Measurements from ENCODE around the gene PHF11. TPM values are rescaled to one million over a fixed set of nuclear protein-coding genes. Genes with fewer than 3 reads are reported as not detected.

PHF11 gene
- total and polyA plus RNA-seq, 2 donors (not counting 3 experiments of a cell fraction or from before 2014, with no cell fraction given), result 12.9 to 32.4 TPM

GRCh38 chr13:49533011-49533410 lies 37.3 kb downstream of the PHF11 start:
- DNase-seq (ENCODE audit: low read depth, low spot score) (no peak), FAIRE-seq (no peak)
- Histone ChIP-seq H3K4me2 (ENCODE audit: insufficient read depth, low read length) (no peak overlapping the region), H3K27me3 (ENCODE audit: control insufficient read depth in 2 of 2, insufficient read depth in 2 of 2, low read length in 2 of 2) (no peaks in the 10 kb centered on the region), H3K4me1 (ENCODE audit: control insufficient read depth, extremely low read depth, insufficient read depth, low read length) (no peaks in the 10 kb centered on the region), H2AFZ (ENCODE audit: low read depth, low read length) (no peak overlapping the region), H3K79me2 (ENCODE audit: control insufficient read depth, insufficient read depth, low read length) (no peaks in the 10 kb centered on the region), H3K4me3 (replicated peaks in 1 of 3; ENCODE audit: insufficient read depth in 1 of 3, low read depth in 1 of 3, low read length in 3 of 3) (no peak overlapping the region), H3K9me3 (replicated peaks; ENCODE audit: control insufficient read depth, insufficient read depth, low read length) (no peaks in the 10 kb centered on the region), H3K9ac (replicated peaks; ENCODE audit: extremely low read depth, insufficient read depth, low read length) (no peak overlapping the region), H3K36me3 (ENCODE audit: control insufficient read depth in 2 of 2, extremely low read depth in 1 of 2, insufficient read depth in 2 of 2, low read length in 2 of 2) (peaks cover 0 to 6% of the 10 kb centered on the region in 2 experiments), H3K27ac (ENCODE audit: insufficient read depth, low read depth, low read length) (no peak overlapping the region), H4K20me1 (replicated peaks; ENCODE audit: control insufficient read depth, extremely low read depth, insufficient read depth, low read length) (no peaks in the 10 kb centered on the region), H3K9me1 (replicated peaks; ENCODE audit: control insufficient read depth, extremely low read depth, insufficient read depth, low read length) (no peaks in the 10 kb centered on the region)
- no TSS peak for BruUV-seq (replicated peaks)
- TF ChIP-seq MYC (IDR thresholded peaks at IDR 0.05; ENCODE audit: low read depth, low read length), result no peak
- TF ChIP-seq CTCF (IDR thresholded peaks at IDR 0.05; ENCODE audit: extremely low read depth in 1 of 2, insufficient read depth in 1 of 2, low read depth in 1 of 2, low read length in 2 of 2), result no peak
- TF ChIP-seq GATA2 (IDR thresholded peaks at IDR 0.05; ENCODE audit: insufficient read depth, insufficient read length, low read depth, low read length), result no peak
- no peak for TF ChIP-seq FOS (IDR thresholded peaks at IDR 0.05; ENCODE audit: borderline replicate concordance, insufficient read depth, low read length)
- no peak for TF ChIP-seq POLR2AphosphoS5 (IDR thresholded peaks at IDR 0.05; ENCODE audit: insufficient read depth, low read depth, low read length)
- TF ChIP-seq POLR2A (IDR thresholded peaks at IDR 0.05; ENCODE audit: low read depth, low read length), result no peak
- TF ChIP-seq JUN (IDR thresholded peaks at IDR 0.05; ENCODE audit: borderline replicate concordance, insufficient read depth, insufficient read length, low read depth), result no peak
- no peak for TF ChIP-seq EZH2 (IDR thresholded peaks at IDR 0.05; ENCODE audit: borderline replicate concordance, low read depth, low read length, severe bottlenecking)
- no peak for TF ChIP-seq MAX (IDR thresholded peaks at IDR 0.05; ENCODE audit: insufficient read depth, insufficient read length)
- CTCF ChIA-PET, result no interaction called here
- intact Hi-C loops (cut with micrococcal nuclease) (no loop called here), dilution Hi-C loops (cut with MboI; ENCODE audit: extremely low pct_ligation_motif_present, low sequenced_read_pairs) (no loop called here)
- POLR2A ChIA-PET, result no interaction called here

All from endothelial cell of umbilical vein (primary cell).